ENCODE measurements around the gene ARHGAP26.

DNA sequence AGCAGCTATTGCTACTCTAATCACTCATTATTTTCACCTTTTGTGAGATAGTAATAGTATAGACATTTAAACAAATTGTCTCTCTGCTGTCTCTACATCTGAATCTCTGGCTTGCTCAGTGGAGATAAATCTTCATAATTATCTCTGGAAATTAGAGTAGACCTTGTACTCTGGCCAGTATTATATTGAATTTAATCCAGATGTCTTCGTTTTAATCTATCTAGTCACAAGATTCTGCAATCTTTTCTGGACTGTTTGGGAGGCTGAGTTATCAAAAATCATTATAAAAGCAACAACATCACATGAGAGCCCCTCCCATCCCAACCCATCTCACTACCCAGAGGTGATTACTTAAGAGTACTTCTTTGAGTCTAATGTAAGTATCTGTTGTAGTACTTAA, 19.0 kb downstream of the ARHGAP26 start:
- no peak for TF ChIP-seq POLR2A (IDR thresholded peaks at IDR 0.05)
- TF ChIP-seq, protein P1, sequence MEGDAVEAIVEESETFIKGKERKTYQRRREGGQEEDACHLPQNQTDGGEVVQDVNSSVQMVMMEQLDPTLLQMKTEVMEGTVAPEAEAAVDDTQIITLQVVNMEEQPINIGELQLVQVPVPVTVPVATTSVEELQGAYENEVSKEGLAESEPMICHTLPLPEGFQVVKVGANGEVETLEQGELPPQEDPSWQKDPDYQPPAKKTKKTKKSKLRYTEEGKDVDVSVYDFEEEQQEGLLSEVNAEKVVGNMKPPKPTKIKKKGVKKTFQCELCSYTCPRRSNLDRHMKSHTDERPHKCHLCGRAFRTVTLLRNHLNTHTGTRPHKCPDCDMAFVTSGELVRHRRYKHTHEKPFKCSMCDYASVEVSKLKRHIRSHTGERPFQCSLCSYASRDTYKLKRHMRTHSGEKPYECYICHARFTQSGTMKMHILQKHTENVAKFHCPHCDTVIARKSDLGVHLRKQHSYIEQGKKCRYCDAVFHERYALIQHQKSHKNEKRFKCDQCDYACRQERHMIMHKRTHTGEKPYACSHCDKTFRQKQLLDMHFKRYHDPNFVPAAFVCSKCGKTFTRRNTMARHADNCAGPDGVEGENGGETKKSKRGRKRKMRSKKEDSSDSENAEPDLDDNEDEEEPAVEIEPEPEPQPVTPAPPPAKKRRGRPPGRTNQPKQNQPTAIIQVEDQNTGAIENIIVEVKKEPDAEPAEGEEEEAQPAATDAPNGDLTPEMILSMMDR (IDR thresholded peaks at IDR 0.05), result no peak
